NT2/D1 (cell line): Measurements from ENCODE around the gene VIP.

Experiments
- DNase-seq: peaks from one replicate; pipeline ENCODE4 v3.0.0-alpha.2; 2011; ENCODE audit warnings: low read depth, low spot score
- H3K27me3 ChIP-seq: 2 replicates; pipeline ENCODE4 v1.6.0; 2011; ENCODE audit warnings: mild to moderate bottlenecking; ENCODE audit not compliant: insufficient read length, insufficient read depth
- H3K36me3 ChIP-seq: 2 replicates; pipeline ENCODE4 v1.6.1; 2011; ENCODE audit warnings: mild to moderate bottlenecking, low read length, mixed read lengths; ENCODE audit not compliant: insufficient read depth, insufficient read length
- H3K4me1 ChIP-seq: 2 replicates; pipeline ENCODE4 v1.5.1; 2011; ENCODE audit not compliant: insufficient read depth, insufficient read length
- H3K4me3 ChIP-seq: 2 replicates; pipeline ENCODE4 v1.5.1; 2011; ENCODE audit warnings: low read depth; ENCODE audit not compliant: insufficient read length
- H3K9ac ChIP-seq: 2 replicates; pipeline ENCODE4 v1.6.0; 2011; ENCODE audit warnings: low read depth; ENCODE audit not compliant: insufficient read length
- H3K9me3 ChIP-seq: 2 replicates; pipeline ENCODE4 v1.5.1; 2011; ENCODE audit warnings: mild to moderate bottlenecking, low read length; ENCODE audit not compliant: insufficient read depth
- SUZ12 ChIP-seq: IDR thresholded peaks from 2 replicates; pipeline ENCODE4 v1.6.1; 2011; ENCODE audit not compliant: insufficient read length, insufficient read depth; ENCODE audit errors: extremely low read depth
- YY1 ChIP-seq: IDR thresholded peaks from 2 replicates; pipeline ENCODE4 v1.6.1; 2011; ENCODE audit not compliant: insufficient read length, insufficient read depth
- ZNF274 ChIP-seq: IDR thresholded peaks from 2 replicates; pipeline ENCODE4 v1.6.1; 2011; ENCODE audit warnings: mild to moderate bottlenecking, low read depth, low read length

VIP gene

GRCh38 chr6:152776833-152777232 lies 26.2 kb downstream of the VIP start:
- no peak for TF ChIP-seq SUZ12
- TF ChIP-seq ZNF274: no peak
- no peak for TF ChIP-seq YY1
- Histone ChIP-seq H3K36me3 (no peaks in the 10 kb centered on the region), H3K9ac (no peak overlapping the region), H3K27me3 (no peaks in the 10 kb centered on the region), H3K9me3 (no peaks in the 10 kb centered on the region), H3K4me3 (no peak overlapping the region), H3K4me1 (no peaks in the 10 kb centered on the region)
- no peak for DNase-seq

DNA sequence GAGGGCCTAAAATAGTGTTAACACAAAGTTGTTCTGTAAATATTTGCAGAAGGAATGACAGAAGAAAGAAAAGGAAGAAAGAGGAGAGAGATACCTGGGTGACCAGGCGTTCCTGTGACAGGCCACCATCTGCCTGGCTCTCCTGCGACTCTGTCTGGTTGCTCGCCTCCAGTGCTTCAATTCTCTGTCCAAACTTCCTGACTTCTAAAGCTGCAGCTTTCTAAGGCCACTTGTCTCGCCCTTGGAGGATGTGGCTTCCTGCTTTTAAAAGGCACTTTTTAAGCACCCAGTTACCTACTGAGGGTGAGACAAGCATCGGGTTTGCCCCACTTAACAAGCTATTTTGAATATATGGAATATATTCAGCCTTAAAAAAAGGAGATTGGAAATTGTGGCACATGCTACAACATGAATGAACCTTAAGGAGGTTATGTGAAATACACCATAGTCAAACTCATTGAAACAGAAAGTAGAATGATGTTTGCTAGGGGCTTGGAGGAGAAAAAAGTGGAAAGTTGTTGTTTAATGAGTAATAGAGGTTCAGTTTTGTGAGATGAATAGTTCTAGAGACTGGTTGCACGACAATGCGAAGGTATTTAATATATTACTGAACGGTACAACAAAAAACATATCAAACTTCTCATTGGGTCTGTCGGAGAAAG lies 32.8 kb downstream of the VIP start:
- TF ChIP-seq YY1: no peak
- no peak for TF ChIP-seq ZNF274
- no peak for TF ChIP-seq SUZ12
- H3K9me3 ChIP-seq: no peaks in the 10 kb centered on the region
- H3K9ac ChIP-seq: no peak overlapping the region
- no peaks in the 10 kb centered on the region for H3K27me3 ChIP-seq
- H3K36me3 ChIP-seq: no peaks in the 10 kb centered on the region
- no peaks in the 10 kb centered on the region for H3K4me1 ChIP-seq
- no peak for DNase-seq
- no peak overlapping the region for H3K4me3 ChIP-seq

- no peak for TF ChIP-seq ZNF274
- no peak for TF ChIP-seq SUZ12
- no peak for TF ChIP-seq YY1
Measured at GRCh38 chr6:152794696-152795095, 44.1 kb downstream of the VIP start.

GRCh38 chr6:152804150-152804549 lies 53.6 kb downstream of the VIP start:
- H3K4me1 ChIP-seq: no peaks in the 10 kb centered on the region
- TF ChIP-seq SUZ12 (no peak), YY1 (no peak), ZNF274 (no peak)
- no peaks in the 10 kb centered on the region for H3K27me3 ChIP-seq
- no peak for DNase-seq
- H3K9ac ChIP-seq: no peak overlapping the region
- no peaks in the 10 kb centered on the region for H3K36me3 ChIP-seq
- no peak overlapping the region for H3K4me3 ChIP-seq
- no peaks in the 10 kb centered on the region for H3K9me3 ChIP-seq

More at GRCh38 chr6:152794696-152795095, 44.1 kb downstream of the VIP start:
- Histone ChIP-seq H3K9ac (no peak overlapping the region), H3K4me1 (no peaks in the 10 kb centered on the region), H3K36me3 (no peaks in the 10 kb centered on the region), H3K9me3 (no peaks in the 10 kb centered on the region), H3K4me3 (no peak overlapping the region), H3K27me3 (no peaks in the 10 kb centered on the region)
- no peak for DNase-seq
